ENCODE data around the gene KCNC4. TPM values are rescaled to one million over a fixed set of nuclear protein-coding genes. Genes with fewer than 3 reads are reported as not detected.

Gene KCNC4
- polyA plus RNA-seq, 3 donors = 0.03 to 0.56 (median 0.12) TPM

- Histone ChIP-seq H3K4me3 (replicated peaks in 1 of 3; ENCODE audit: low read depth in 2 of 3, low read length in 3 of 3) (no peak overlapping the region), H3K36me3 (replicated peaks in 1 of 2; ENCODE audit: control insufficient read depth in 1 of 2, insufficient read depth in 2 of 2, low read length in 2 of 2) (no peaks in the 10 kb centered on the region), H3K79me2 (ENCODE audit: insufficient read depth, low read length) (no peaks in the 10 kb centered on the region), H4K20me1 (ENCODE audit: insufficient read depth, low read length) (no peaks in the 10 kb centered on the region), H3K27ac (ENCODE audit: low read depth in 1 of 2, low read length in 2 of 2) (no peak overlapping the region), H3K9ac (ENCODE audit: insufficient read depth, low read length, poor library complexity, severe bottlenecking) (no peak overlapping the region), H3K4me1 (ENCODE audit: control insufficient read depth in 1 of 2, insufficient read depth in 2 of 2, low read length in 2 of 2) (no peaks in the 10 kb centered on the region), H3K27me3 (ENCODE audit: control insufficient read depth in 2 of 2, insufficient read depth in 2 of 2, low read length in 2 of 2) (no peaks in the 10 kb centered on the region), H2AFZ (ENCODE audit: insufficient read depth, low read depth, low read length, poor library complexity, severe bottlenecking) (no peak overlapping the region), H3K4me2 (replicated peaks; ENCODE audit: extremely low read depth, low read length, poor library complexity, severe bottlenecking) (no peak overlapping the region), H3K9me3 (replicated peaks in 1 of 2; ENCODE audit: control insufficient read depth in 1 of 2, insufficient read depth in 1 of 2, low read length in 2 of 2) (no peaks in the 10 kb centered on the region)
- Mint-ChIP-seq H3K36me3 (no peaks in the 10 kb centered on the region), H3K27me3 (ENCODE audit: low read depth in 3 of 3) (peaks cover 0 to 3% (median 2%) of the 10 kb centered on the region in 3 donors), H3K4me1 (peaks cover 4% of the 10 kb centered on the region), H3K9me3 (no peaks in the 10 kb centered on the region), H3K4me3 (no peak overlapping the region), H3K27ac (no peak overlapping the region)
- 95% methylated on average over 3 of the region's 14 CpGs for WGBS (ENCODE audit: insufficient coverage)
- no peak for DNase-seq
- no peak for TF ChIP-seq CTCF (IDR thresholded peaks at IDR 0.05)
- intact Hi-C loops (cut with micrococcal nuclease) = loop anchor here in 1 of 2 donors (5.0 kb wide), 2 partner anchors 262 to 297 kb away; no protein-coding TSS in a partner anchor
Measured at GRCh38 chr1:110200666-110201065, 9.4 kb upstream of the KCNC4 start.

GRCh38 chr1:110201157-110201825 lies 8.8 kb upstream of the KCNC4 start:
- Mint-ChIP-seq H3K4me3 (no peak overlapping the region), H3K36me3 (no peaks in the 10 kb centered on the region), H3K27ac (no peak overlapping the region), H3K4me1 (peaks cover 4% of the 10 kb centered on the region), H3K27me3 (ENCODE audit: low read depth in 3 of 3) (peaks cover 0 to 3% (median 2%) of the 10 kb centered on the region in 3 donors), H3K9me3 (no peaks in the 10 kb centered on the region)
- intact Hi-C loops (cut with micrococcal nuclease) = loop anchor here in 1 of 2 donors (5.0 kb wide), 2 partner anchors 261 to 296 kb away; no protein-coding TSS in a partner anchor
- Histone ChIP-seq H4K20me1 (ENCODE audit: insufficient read depth, low read length) (no peaks in the 10 kb centered on the region), H3K9ac (ENCODE audit: insufficient read depth, low read length, poor library complexity, severe bottlenecking) (no peak overlapping the region), H3K36me3 (replicated peaks in 1 of 2; ENCODE audit: control insufficient read depth in 1 of 2, insufficient read depth in 2 of 2, low read length in 2 of 2) (no peaks in the 10 kb centered on the region), H3K4me3 (replicated peaks in 1 of 3; ENCODE audit: low read depth in 2 of 3, low read length in 3 of 3) (no peak overlapping the region), H3K4me1 (ENCODE audit: control insufficient read depth in 1 of 2, insufficient read depth in 2 of 2, low read length in 2 of 2) (no peaks in the 10 kb centered on the region), H3K9me3 (replicated peaks in 1 of 2; ENCODE audit: control insufficient read depth in 1 of 2, insufficient read depth in 1 of 2, low read length in 2 of 2) (no peaks in the 10 kb centered on the region), H2AFZ (ENCODE audit: insufficient read depth, low read depth, low read length, poor library complexity, severe bottlenecking) (no peak overlapping the region), H3K4me2 (replicated peaks; ENCODE audit: extremely low read depth, low read length, poor library complexity, severe bottlenecking) (no peak overlapping the region), H3K27me3 (ENCODE audit: control insufficient read depth in 2 of 2, insufficient read depth in 2 of 2, low read length in 2 of 2) (no peaks in the 10 kb centered on the region), H3K79me2 (ENCODE audit: insufficient read depth, low read length) (no peaks in the 10 kb centered on the region), H3K27ac (ENCODE audit: low read depth in 1 of 2, low read length in 2 of 2) (no peak overlapping the region)
- WGBS (ENCODE audit: insufficient coverage) = 94% methylated on average over 8 of the region's 10 CpGs
- no peak for TF ChIP-seq CTCF (IDR thresholded peaks at IDR 0.05)
- no peak for DNase-seq
